Stimulated activated naive B cell treated with anti-CD40 and anti-IgM and Interleukin-4, amounts not matched to agents 10 μg/mL and 1 μg/mL and 100 μg/mL, for 72 hours (primary cell): Measurements from ENCODE around the gene CEP192.

Source experiments
- ATAC-seq, 2 donors: fragments of 150-1000 bp; cut with Tn5 transposase; replicated peaks; 2 replicates each; pipeline ENCODE4 v1.10.0; 2021; ENCODE audit warnings: moderate library complexity in 1 of 2
- DNase-seq: peaks from one replicate; pipeline ENCODE4 v3.0.0; 2021
- H3K27ac Mint-ChIP-seq: one replicate; pipeline ENCODE4 v1.8.0; 2022; ENCODE audit warnings: mild to moderate bottlenecking, mixed read lengths
- H3K27me3 Mint-ChIP-seq, 2 donors: one replicate each; pipeline ENCODE4 v1.8.0; 2022; ENCODE audit warnings: mixed read lengths in 2 of 2
- H3K36me3 Mint-ChIP-seq, 2 donors: one replicate each; pipeline ENCODE4 v1.8.0; 2022; ENCODE audit warnings: mixed read lengths in 2 of 2, mild to moderate bottlenecking in 1 of 2
- H3K4me1 Mint-ChIP-seq, 2 donors: one replicate each; pipeline ENCODE4 v1.8.0; 2022; ENCODE audit warnings: mixed read lengths in 2 of 2, mild to moderate bottlenecking in 1 of 2
- H3K4me3 Mint-ChIP-seq, 2 donors: one replicate each; pipeline ENCODE4 v1.8.0; 2022; ENCODE audit warnings: mild to moderate bottlenecking in 2 of 2, mixed read lengths in 2 of 2, moderate library complexity in 1 of 2
- H3K9me3 Mint-ChIP-seq, 2 donors: one replicate each; pipeline ENCODE4 v1.8.0; 2022; ENCODE audit warnings: mixed read lengths in 2 of 2, mild to moderate bottlenecking in 1 of 2

CEP192 gene

GRCh38 chr18:13138420-13139139 lies 147.4 kb downstream of the CEP192 start:
- Mint-ChIP-seq H3K36me3 (peaks cover 2 to 9% of the 10 kb centered on the region in 2 donors), H3K27me3 (no peaks in the 10 kb centered on the region), H3K9me3 (peaks cover 13 to 17% of the 10 kb centered on the region in 2 donors), H3K4me1 (peaks cover 19 to 25% of the 10 kb centered on the region in 2 donors), H3K4me3 (peak overlapping the region; percentile 96 to 99), H3K27ac (peak overlapping the region; percentile 98)
- ATAC-seq (no peak), DNase-seq (no peak)

- H3K27ac Mint-ChIP-seq: no peak overlapping the region
- DNase-seq (no peak), ATAC-seq (no peak)
- H3K36me3 Mint-ChIP-seq: peaks cover 2 to 12% of the 10 kb centered on the region in 2 donors
- no peak overlapping the region for H3K4me3 Mint-ChIP-seq
- H3K4me1 Mint-ChIP-seq: peaks cover 19 to 25% of the 10 kb centered on the region in 2 donors
- no peaks in the 10 kb centered on the region for H3K27me3 Mint-ChIP-seq
- H3K9me3 Mint-ChIP-seq: peaks cover 14 to 18% of the 10 kb centered on the region in 2 donors
These were observed 148.8 kb downstream of the CEP192 start for GRCh38 chr18:13139885-13140450.

- Mint-ChIP-seq H3K4me1 (peaks cover 10 to 18% of the 10 kb centered on the region in 2 donors), H3K4me3 (no peak overlapping the region), H3K9me3 (peaks cover 14 to 15% of the 10 kb centered on the region in 2 donors), H3K36me3 (peaks cover 2 to 8% of the 10 kb centered on the region in 2 donors), H3K27me3 (no peaks in the 10 kb centered on the region), H3K27ac (no peak overlapping the region)
- ATAC-seq: no peak
- no peak for DNase-seq
These were observed 150.0 kb downstream of the CEP192 start for GRCh38 chr18:13141209-13141608.

- Mint-ChIP-seq H3K4me1 (peaks cover 1 to 6% of the 10 kb centered on the region in 2 donors), H3K36me3 (peaks cover 2 to 8% of the 10 kb centered on the region in 2 donors), H3K9me3 (peaks cover 7 to 10% of the 10 kb centered on the region in 2 donors), H3K27ac (no peak overlapping the region), H3K27me3 (no peaks in the 10 kb centered on the region), H3K4me3 (no peak overlapping the region)
- DNase-seq (no peak), ATAC-seq (no peak)
These were observed 154.6 kb downstream of the CEP192 start for GRCh38 chr18:13145636-13146190.

- ATAC-seq (peak; percentile 27 to 38), DNase-seq (no peak)
- Mint-ChIP-seq H3K4me1 (peaks cover 1 to 6% of the 10 kb centered on the region in 2 donors), H3K27ac (no peak overlapping the region), H3K36me3 (peaks cover 2 to 8% of the 10 kb centered on the region in 2 donors), H3K4me3 (no peak overlapping the region), H3K9me3 (peaks cover 7 to 10% of the 10 kb centered on the region in 2 donors), H3K27me3 (no peaks in the 10 kb centered on the region)
These were observed 156.0 kb downstream of the CEP192 start for GRCh38 chr18:13147130-13147529.

GRCh38 chr18:13151656-13152055 lies 160.5 kb downstream of the CEP192 start:
- DNase-seq (no peak), ATAC-seq (no peak)
- Mint-ChIP-seq H3K4me1 (peaks cover 1 to 6% of the 10 kb centered on the region in 2 donors), H3K27me3 (no peaks in the 10 kb centered on the region), H3K36me3 (peaks cover 5% of the 10 kb centered on the region in 2 donors), H3K9me3 (peaks cover 10 to 16% of the 10 kb centered on the region in 2 donors), H3K27ac (no peak overlapping the region), H3K4me3 (no peak overlapping the region)

GRCh38 chr18:13158428-13158827 lies 167.3 kb downstream of the CEP192 start:
- Mint-ChIP-seq H3K4me3 (no peak overlapping the region), H3K9me3 (peaks cover 25 to 28% of the 10 kb centered on the region in 2 donors), H3K27ac (no peak overlapping the region), H3K27me3 (no peaks in the 10 kb centered on the region), H3K4me1 (peaks cover 2 to 5% of the 10 kb centered on the region in 2 donors), H3K36me3 (peaks cover 15 to 24% of the 10 kb centered on the region in 2 donors)
- DNase-seq (no peak), ATAC-seq (no peak)

GRCh38 chr18:13159579-13159978 lies 168.4 kb downstream of the CEP192 start:
- DNase-seq: peak; percentile 27
- peaks cover 12 to 24% of the 10 kb centered on the region in 2 donors for H3K36me3 Mint-ChIP-seq
- peaks cover 2 to 5% of the 10 kb centered on the region in 2 donors for H3K4me1 Mint-ChIP-seq
- H3K27me3 Mint-ChIP-seq: no peaks in the 10 kb centered on the region
- no peak overlapping the region for H3K27ac Mint-ChIP-seq
- no peak overlapping the region for H3K4me3 Mint-ChIP-seq
- peak; percentile 45 to 53 for ATAC-seq
- H3K9me3 Mint-ChIP-seq: peaks cover 25 to 26% of the 10 kb centered on the region in 2 donors

- ATAC-seq (no peak), DNase-seq (no peak)
- Mint-ChIP-seq H3K36me3 (peaks cover 10 to 22% of the 10 kb centered on the region in 2 donors), H3K4me1 (peaks cover 2 to 5% of the 10 kb centered on the region in 2 donors), H3K9me3 (peaks cover 19 to 21% of the 10 kb centered on the region in 2 donors), H3K4me3 (no peak overlapping the region), H3K27ac (no peak overlapping the region), H3K27me3 (peaks cover 5 to 6% of the 10 kb centered on the region in 2 donors)
These were observed 170.2 kb downstream of the CEP192 start for GRCh38 chr18:13161276-13161899.

- H3K27ac Mint-ChIP-seq: no peak overlapping the region
- H3K9me3 Mint-ChIP-seq: peaks cover 11 to 16% of the 10 kb centered on the region in 2 donors
- ATAC-seq (no peak), DNase-seq (no peak)
- H3K4me1 Mint-ChIP-seq: peaks cover 2 to 5% of the 10 kb centered on the region in 2 donors
- peaks cover 4 to 11% of the 10 kb centered on the region in 2 donors for H3K36me3 Mint-ChIP-seq
- H3K4me3 Mint-ChIP-seq: no peak overlapping the region
- H3K27me3 Mint-ChIP-seq: peaks cover 14 to 19% of the 10 kb centered on the region in 2 donors
These were observed 172.2 kb downstream of the CEP192 start for GRCh38 chr18:13163167-13163927.

GRCh38 chr18:13164406-13164805 lies 173.2 kb downstream of the CEP192 start:
- ATAC-seq (no peak), DNase-seq (no peak)
- H3K4me1 Mint-ChIP-seq: peaks cover 1 to 2% of the 10 kb centered on the region in 2 donors
- no peak overlapping the region for H3K27ac Mint-ChIP-seq
- H3K36me3 Mint-ChIP-seq: peaks cover 0 to 2% of the 10 kb centered on the region in 2 donors
- H3K4me3 Mint-ChIP-seq: no peak overlapping the region
- peaks cover 14 to 23% of the 10 kb centered on the region in 2 donors for H3K27me3 Mint-ChIP-seq
- H3K9me3 Mint-ChIP-seq: peaks cover 7 to 12% of the 10 kb centered on the region in 2 donors

- DNase-seq: no peak
- Mint-ChIP-seq H3K4me3 (no peak overlapping the region), H3K4me1 (no peaks in the 10 kb centered on the region), H3K27me3 (peaks cover 14 to 23% of the 10 kb centered on the region in 2 donors), H3K9me3 (peaks cover 7 to 11% of the 10 kb centered on the region in 2 donors), H3K27ac (no peak overlapping the region), H3K36me3 (no peaks in the 10 kb centered on the region)
- ATAC-seq: no peak
These were observed 174.7 kb downstream of the CEP192 start for GRCh38 chr18:13165636-13166423.

- Mint-ChIP-seq H3K36me3 (no peaks in the 10 kb centered on the region), H3K9me3 (no peaks in the 10 kb centered on the region)
These were observed 182.5 kb downstream of the CEP192 start for GRCh38 chr18:13173578-13174145.

More at GRCh38 chr18:13173578-13174145, 182.5 kb downstream of the CEP192 start:
- Mint-ChIP-seq H3K27ac (no peak overlapping the region), H3K4me3 (no peak overlapping the region), H3K4me1 (no peaks in the 10 kb centered on the region), H3K27me3 (peaks cover 0 to 3% of the 10 kb centered on the region in 2 donors)
- ATAC-seq (no peak), DNase-seq (no peak)
